Smooth muscle cell (in vitro differentiated cells): ENCODE measurements around the gene MCM6. TPM values are rescaled to one million over a fixed set of nuclear protein-coding genes. Genes with fewer than 3 reads are reported as not detected.

ENCODE experiments used
- DNase-seq: peaks from one replicate; lab custom pipeline; 2025; ENCODE audit not compliant: unreplicated experiment; lab: John Stamatoyannopoulos, UW
- H2AFZ ChIP-seq: fragments of 200-600 bp; sonication (generic); 2 replicates; pipeline ENCODE4 v1.6.0; 2016; ENCODE audit warnings: antibody characterized with exemption, low read depth, mild to moderate bottlenecking
- H3F3A ChIP-seq: fragments of 200-600 bp; sonication (generic); 2 replicates; pipeline ENCODE4 v1.6.0; 2017; ENCODE audit warnings: antibody characterized with exemption, low read depth
- H3K27ac ChIP-seq: fragments of 200-600 bp; sonication (generic); 2 replicates; pipeline ENCODE4 v1.5.1; 2016; ENCODE audit warnings: low read depth, mild to moderate bottlenecking
- H3K27me3 ChIP-seq: fragments of 200-600 bp; sonication (generic); 2 replicates; pipeline ENCODE4 v1.6.1; 2016; ENCODE audit warnings: low read depth, mild to moderate bottlenecking
- H3K36me3 ChIP-seq: fragments of 200-600 bp; sonication (generic); 2 replicates; pipeline ENCODE4 v1.5.1; 2016; ENCODE audit warnings: low read depth
- H3K4me1 ChIP-seq: fragments of 200-600 bp; sonication (generic); 2 replicates; pipeline ENCODE4 v1.5.1; 2016; ENCODE audit warnings: low read depth
- H3K4me2 ChIP-seq: fragments of 200-600 bp; sonication (generic); 2 replicates; pipeline ENCODE4 v1.6.0; 2016; ENCODE audit warnings: mild to moderate bottlenecking
- H3K4me3 ChIP-seq: fragments of 200-600 bp; sonication (generic); 2 replicates; pipeline ENCODE4 v1.5.1; 2016; ENCODE audit warnings: mild to moderate bottlenecking
- H3K79me2 ChIP-seq: fragments of 200-600 bp; sonication (generic); 2 replicates; pipeline ENCODE4 v1.6.0; 2016; ENCODE audit warnings: low read depth, mild to moderate bottlenecking
- H3K9ac ChIP-seq: fragments of 200-600 bp; sonication (generic); 2 replicates; pipeline ENCODE4 v1.6.0; 2016; ENCODE audit warnings: low read depth
- H3K9me3 ChIP-seq: fragments of 200-600 bp; sonication (generic); replicated peaks from 2 replicates; pipeline ENCODE4 v1.5.1; 2016; ENCODE audit warnings: low read depth
- H4K20me1 ChIP-seq: fragments of 200-600 bp; sonication (generic); 2 replicates; pipeline ENCODE4 v1.6.0; 2016; ENCODE audit warnings: low read depth
- WGBS: methylation state at CpG from one replicate; pipeline ENCODE4 v1.1.7; 2016; ENCODE audit warnings: low lambda C conversion rate; 5-methylcytosine and 5-hydroxymethylcytosine counted together
- polyA plus RNA-seq: library from polyadenylated mRNA; unstranded; fragments of >200 nt; fragmentation: Nextera tagmentation; extraction: Ambion mirVana; gene quantifications from 2 replicates; pipeline ENCODE4 v1.2.1, GENCODE V29; 2016
- total RNA-seq: library from RNA; depleted of rRNA; stranded (reverse); fragments of >200 nt; gene quantifications from 2 replicates; pipeline ENCODE4 v1.2.3, GENCODE V29; 2014
- TF ChIP-seq, protein P1 (sequence below): fragments of 200-600 bp; sonication (generic); IDR thresholded peaks from 2 replicates; pipeline ENCODE4 v1.5.1; 2017; ENCODE audit warnings: borderline replicate concordance, mild to moderate bottlenecking, antibody characterized with exemption; ENCODE audit not compliant: insufficient read depth, poor library complexity, severe bottlenecking

The MCM6 gene
- total and polyA plus RNA-seq, 2 experiments from 2014 or later, result 17.3 to 19.0 TPM

DNA sequence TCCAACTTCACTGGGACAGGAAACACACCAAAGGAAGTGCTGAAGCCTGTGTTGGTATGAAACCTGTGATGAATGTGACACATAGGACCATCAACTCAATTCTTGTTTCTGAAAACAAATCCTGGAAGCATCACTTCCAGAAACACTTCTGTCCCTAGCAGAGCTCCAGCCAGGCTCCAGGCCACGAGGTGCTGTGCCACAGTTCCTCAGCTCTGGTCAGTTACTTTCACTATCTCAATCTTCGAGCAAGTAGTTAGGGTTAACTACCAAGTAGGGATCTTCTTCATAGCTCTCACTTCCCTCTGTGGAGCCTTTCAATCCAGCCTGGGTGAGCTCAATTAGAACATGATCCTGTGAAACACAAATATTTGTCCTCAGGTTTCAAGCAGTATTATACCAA is 35.6 kb downstream of the MCM6 start:
- no peak overlapping the region for H3K4me3 ChIP-seq
- 74% methylated on average over 2 of the region's 2 CpGs for WGBS
- no peak overlapping the region for H3K9ac ChIP-seq
- no peaks in the 10 kb centered on the region for H4K20me1 ChIP-seq
- no peak overlapping the region for H3K4me2 ChIP-seq
- H3F3A ChIP-seq, result no peaks in the 10 kb centered on the region
- no peaks in the 10 kb centered on the region for H3K9me3 ChIP-seq
- H3K79me2 ChIP-seq, result no peaks in the 10 kb centered on the region
- no peak for DNase-seq
- no peaks in the 10 kb centered on the region for H3K4me1 ChIP-seq
- TF ChIP-seq, protein P1, sequence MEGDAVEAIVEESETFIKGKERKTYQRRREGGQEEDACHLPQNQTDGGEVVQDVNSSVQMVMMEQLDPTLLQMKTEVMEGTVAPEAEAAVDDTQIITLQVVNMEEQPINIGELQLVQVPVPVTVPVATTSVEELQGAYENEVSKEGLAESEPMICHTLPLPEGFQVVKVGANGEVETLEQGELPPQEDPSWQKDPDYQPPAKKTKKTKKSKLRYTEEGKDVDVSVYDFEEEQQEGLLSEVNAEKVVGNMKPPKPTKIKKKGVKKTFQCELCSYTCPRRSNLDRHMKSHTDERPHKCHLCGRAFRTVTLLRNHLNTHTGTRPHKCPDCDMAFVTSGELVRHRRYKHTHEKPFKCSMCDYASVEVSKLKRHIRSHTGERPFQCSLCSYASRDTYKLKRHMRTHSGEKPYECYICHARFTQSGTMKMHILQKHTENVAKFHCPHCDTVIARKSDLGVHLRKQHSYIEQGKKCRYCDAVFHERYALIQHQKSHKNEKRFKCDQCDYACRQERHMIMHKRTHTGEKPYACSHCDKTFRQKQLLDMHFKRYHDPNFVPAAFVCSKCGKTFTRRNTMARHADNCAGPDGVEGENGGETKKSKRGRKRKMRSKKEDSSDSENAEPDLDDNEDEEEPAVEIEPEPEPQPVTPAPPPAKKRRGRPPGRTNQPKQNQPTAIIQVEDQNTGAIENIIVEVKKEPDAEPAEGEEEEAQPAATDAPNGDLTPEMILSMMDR, result no peak
- H2AFZ ChIP-seq, result no peak overlapping the region
- H3K27ac ChIP-seq, result no peak overlapping the region
- H3K36me3 ChIP-seq, result no peaks in the 10 kb centered on the region
- H3K27me3 ChIP-seq, result no peaks in the 10 kb centered on the region

DNA sequence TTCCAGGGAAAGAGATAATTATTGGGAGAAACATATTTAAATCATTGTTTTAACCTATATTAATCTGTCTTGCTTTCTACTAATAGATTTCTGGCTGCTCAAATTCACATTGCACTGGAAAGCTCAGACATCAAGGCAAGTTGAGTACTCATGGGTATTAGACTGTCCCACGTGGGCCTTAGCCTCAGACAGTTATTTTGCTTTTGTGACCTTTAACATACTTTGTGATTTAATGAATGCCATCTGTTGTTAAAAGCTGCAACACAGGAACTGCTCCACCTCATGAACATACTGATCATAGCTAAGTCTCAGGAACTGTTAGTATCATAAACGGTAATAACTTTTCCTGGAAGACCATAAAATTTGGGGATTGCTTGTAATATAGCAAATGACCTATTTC is 36.5 kb downstream of the MCM6 start:
- H3K27me3 ChIP-seq, result no peaks in the 10 kb centered on the region
- H3K9me3 ChIP-seq, result no peaks in the 10 kb centered on the region
- no peak overlapping the region for H3K27ac ChIP-seq
- no peaks in the 10 kb centered on the region for H3K79me2 ChIP-seq
- no peak overlapping the region for H3K9ac ChIP-seq
- H3K36me3 ChIP-seq, result no peaks in the 10 kb centered on the region
- WGBS, result 35% methylated on average over 2 of the region's 2 CpGs
- no peak overlapping the region for H3K4me3 ChIP-seq
- H3K4me1 ChIP-seq, result no peaks in the 10 kb centered on the region
- no peak overlapping the region for H2AFZ ChIP-seq
- TF ChIP-seq, protein P1, result no peak
- no peak for DNase-seq
- H3F3A ChIP-seq, result no peaks in the 10 kb centered on the region
- H4K20me1 ChIP-seq, result no peaks in the 10 kb centered on the region
- H3K4me2 ChIP-seq, result no peak overlapping the region

DNA sequence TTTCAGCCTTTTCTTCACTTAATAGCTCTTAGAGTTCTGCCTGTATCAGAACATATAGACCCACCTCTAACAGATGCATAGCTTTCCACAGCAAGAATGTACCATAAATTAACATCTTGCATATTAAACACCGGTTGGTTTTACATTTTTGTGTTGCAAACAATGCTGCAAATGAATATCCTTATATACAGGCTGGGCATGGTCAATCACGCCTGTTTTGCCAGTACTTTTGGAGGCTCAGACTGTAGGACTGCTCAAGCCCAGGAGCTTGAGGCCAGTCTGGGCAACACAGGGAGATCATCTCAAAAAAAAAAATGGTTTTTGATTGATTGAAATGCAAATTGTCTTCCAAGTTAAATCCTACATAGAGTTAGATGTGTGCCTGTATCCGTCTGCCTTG is 37.7 kb downstream of the MCM6 start:
- Histone ChIP-seq H3K27me3 (no peaks in the 10 kb centered on the region), H3K9me3 (no peaks in the 10 kb centered on the region), H4K20me1 (no peaks in the 10 kb centered on the region), H2AFZ (no peak overlapping the region), H3K4me2 (no peak overlapping the region), H3K27ac (no peak overlapping the region), H3K4me3 (no peak overlapping the region), H3F3A (no peaks in the 10 kb centered on the region), H3K4me1 (no peaks in the 10 kb centered on the region), H3K79me2 (no peaks in the 10 kb centered on the region), H3K9ac (no peak overlapping the region), H3K36me3 (no peaks in the 10 kb centered on the region)
- WGBS, result 94% methylated on average over 3 of the region's 3 CpGs
- TF ChIP-seq, protein P1, result no peak
- no peak for DNase-seq

DNA sequence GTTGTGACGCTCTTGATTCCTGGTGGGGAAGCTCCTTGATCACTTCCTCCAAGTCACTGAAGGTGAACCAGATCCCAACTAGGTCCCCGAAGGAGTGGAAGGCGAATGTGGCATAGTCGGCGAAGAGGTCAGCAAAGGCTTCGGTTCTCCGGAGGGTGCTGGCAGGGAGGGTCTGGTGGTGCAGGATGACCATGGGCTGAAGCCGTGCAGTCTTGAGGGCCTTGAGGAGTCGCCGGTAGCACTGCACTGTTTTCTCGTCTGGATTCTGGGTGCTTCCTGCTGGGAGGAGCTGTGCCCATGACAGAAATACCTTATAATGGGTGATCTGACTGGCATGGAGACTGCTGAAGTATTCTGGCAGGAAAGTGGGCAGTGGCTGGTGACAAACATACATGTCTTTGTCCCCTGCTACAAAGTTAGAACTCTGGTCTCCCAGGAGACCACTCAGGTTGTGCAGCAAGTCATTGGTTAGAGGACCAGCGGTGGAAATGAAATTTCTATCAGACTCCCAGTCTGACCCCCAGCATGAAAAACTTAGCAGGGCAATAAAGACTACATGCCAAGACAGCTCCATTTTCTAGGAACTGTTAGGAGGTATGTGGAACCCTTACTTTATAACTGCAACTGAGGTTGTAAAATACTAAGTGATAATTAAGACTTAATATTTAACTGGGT is 39.5 kb downstream of the MCM6 start, which contains the start of gene LCT:
LCT (minus strand) TSS at position 589 of the 675 bp plus-strand sequence; CDS start at position 574, 15 bp downstream.
- Histone ChIP-seq H3K4me1 (no peaks in the 10 kb centered on the region), H3K4me2 (no peak within 1 kb of the TSS), H3F3A (no peaks in the 10 kb centered on the region), H3K27me3 (no peaks in the 10 kb centered on the region), H3K9ac (no peak within 1 kb of the TSS), H3K9me3 (no peaks in the 10 kb centered on the region), H3K79me2 (no peaks in the 10 kb centered on the region), H2AFZ (no peak within 1 kb of the TSS), H3K27ac (no peak within 1 kb of the TSS), H4K20me1 (no peaks in the 10 kb centered on the region), H3K36me3 (no peaks in the 10 kb centered on the region), H3K4me3 (no peak within 1 kb of the TSS)
- 97% methylated on average over 12 of the region's 12 CpGs for WGBS
- TF ChIP-seq, protein P1, result no peak
- DNase-seq, result no peak
